Neural progenitor cell (in vitro differentiated cells): ENCODE data around the gene NIM1K.

Experiments
- CTCF ChIP-seq: fragments of 200-600 bp; sonication (generic); IDR thresholded peaks from 2 replicates; pipeline ENCODE4 v1.5.1; 2017; ENCODE audit warnings: antibody characterized with exemption, mild to moderate bottlenecking
- EZH2phosphoT487 ChIP-seq: fragments of 200-600 bp; sonication (generic); IDR thresholded peaks from 2 replicates; pipeline ENCODE4 v1.6.1; 2017; ENCODE audit warnings: antibody characterized with exemption

- TF ChIP-seq CTCF (no peak), EZH2phosphoT487 (no peak)
These were observed at the start of gene NIM1K for GRCh38 chr5:43191740-43192557.
